Astrocyte (in vitro differentiated cells and primary cell): Measurements from ENCODE around the gene SESN2. TPM values are rescaled to one million over a fixed set of nuclear protein-coding genes. Genes with fewer than 3 reads are reported as not detected.
A peak's percentile ranks its signal among the peaks of the same experiment; 100 is the strongest.

ENCODE experiments used
- DNase-seq: peaks from one replicate; pipeline ENCODE4 v3.0.0-alpha.2; 2010; ENCODE audit warnings: low read depth
- FAIRE-seq: peaks from 2 replicates; lab custom pipeline; 2011; peaks lifted over from hg19 to GRCh38; lab: Jason Lieb, UNC
- H2AFZ ChIP-seq: 2 replicates; pipeline ENCODE4 v1.6.0; 2012; ENCODE audit warnings: low read depth, low read length, inconsistent platforms
- H3K27ac ChIP-seq: 2 replicates; pipeline ENCODE4 v1.5.1; 2011; ENCODE audit warnings: low read depth, low read length, inconsistent platforms
- H3K27me3 ChIP-seq: 2 replicates; pipeline ENCODE4 v1.6.0; 2011; ENCODE audit warnings: low read length, inconsistent platforms; ENCODE audit not compliant: insufficient read depth
- H3K36me3 ChIP-seq: 2 replicates; pipeline ENCODE4 v1.5.1; 2011; ENCODE audit warnings: low read length, inconsistent platforms; ENCODE audit not compliant: insufficient read depth
- H3K4me1 ChIP-seq: 2 replicates; pipeline ENCODE4 v1.5.1; 2011; ENCODE audit warnings: low read length, inconsistent platforms; ENCODE audit not compliant: insufficient read depth
- H3K4me2 ChIP-seq: 2 replicates; pipeline ENCODE4 v1.6.0; 2012; ENCODE audit warnings: low read length, inconsistent platforms
- H3K4me3 ChIP-seq: 2 replicates; pipeline ENCODE4 v1.5.1; 2011; ENCODE audit warnings: low read depth, mild to moderate bottlenecking, low read length, inconsistent platforms; ENCODE audit not compliant: insufficient read depth
- H3K79me2 ChIP-seq: 2 replicates; pipeline ENCODE4 v1.6.0; 2012; ENCODE audit warnings: mild to moderate bottlenecking, low read length, inconsistent platforms; ENCODE audit not compliant: insufficient read depth
- H3K9ac ChIP-seq: 2 replicates; pipeline ENCODE4 v1.6.0; 2012; ENCODE audit warnings: mild to moderate bottlenecking, low read length, inconsistent platforms
- H3K9me3 ChIP-seq: 2 replicates; pipeline ENCODE4 v1.5.1; 2012; ENCODE audit warnings: low read depth, mild to moderate bottlenecking, low read length, inconsistent platforms; ENCODE audit not compliant: insufficient read depth
- H4K20me1 ChIP-seq: 2 replicates; pipeline ENCODE4 v1.6.0; 2012; ENCODE audit warnings: low read length, inconsistent platforms; ENCODE audit not compliant: insufficient read depth
- H3K27ac Mint-ChIP-seq: one replicate; pipeline ENCODE4 v1.8.0; 2021; ENCODE audit warnings: mild to moderate bottlenecking, mixed read lengths; ENCODE audit not compliant: unreplicated experiment
- H3K27me3 Mint-ChIP-seq: one replicate; pipeline ENCODE4 v1.8.0; 2021; ENCODE audit warnings: low read depth, mixed read lengths; ENCODE audit not compliant: unreplicated experiment
- H3K36me3 Mint-ChIP-seq: one replicate; pipeline ENCODE4 v1.8.0; 2021; ENCODE audit warnings: low read depth, mixed read lengths; ENCODE audit not compliant: unreplicated experiment
- H3K4me1 Mint-ChIP-seq: one replicate; pipeline ENCODE4 v1.8.0; 2021; ENCODE audit warnings: low read depth, mixed read lengths; ENCODE audit not compliant: unreplicated experiment
- H3K4me3 Mint-ChIP-seq: one replicate; pipeline ENCODE4 v1.8.0; 2021; ENCODE audit warnings: mild to moderate bottlenecking, moderate library complexity, mixed read lengths; ENCODE audit not compliant: unreplicated experiment
- H3K9me3 Mint-ChIP-seq: one replicate; pipeline ENCODE4 v1.8.0; 2021; ENCODE audit warnings: mild to moderate bottlenecking, mixed read lengths; ENCODE audit not compliant: unreplicated experiment
- CTCF ChIP-seq: IDR thresholded peaks from 2 replicates; pipeline ENCODE4 v1.5.1; 2011; ENCODE audit warnings: low read depth, mild to moderate bottlenecking, inconsistent platforms, low read length, moderate library complexity; ENCODE audit not compliant: insufficient read depth
- EZH2 ChIP-seq: IDR thresholded peaks from 2 replicates; pipeline ENCODE4 v1.6.1; 2012; ENCODE audit warnings: mild to moderate bottlenecking, low read length, inconsistent platforms; ENCODE audit not compliant: insufficient read depth
- total RNA-seq: library from RNA; stranded (reverse); gene quantifications from 2 replicates; pipeline ENCODE4 v1.2.1, GENCODE V29; 2021

SESN2 gene
- total RNA-seq, 1 donor from 2014 or later = 78.3 TPM

- Mint-ChIP-seq H3K4me3 (peak overlapping the region; percentile 93), H3K27ac (peak overlapping the region; percentile 98), H3K27me3 (no peaks in the 10 kb centered on the region), H3K36me3 (no peaks in the 10 kb centered on the region), H3K4me1 (peaks cover 30% of the 10 kb centered on the region), H3K9me3 (no peaks in the 10 kb centered on the region)
- Histone ChIP-seq H3K79me2 (peaks cover 6% of the 10 kb centered on the region), H3K27ac (peak overlapping the region; percentile 44), H3K4me3 (peak overlapping the region; percentile 59), H3K4me2 (peak overlapping the region; percentile 87), H3K9ac (peak overlapping the region; percentile 25), H3K4me1 (peaks cover 33% of the 10 kb centered on the region), H2AFZ (peak overlapping the region; percentile 78), H3K36me3 (no peaks in the 10 kb centered on the region), H4K20me1 (no peaks in the 10 kb centered on the region), H3K27me3 (no peaks in the 10 kb centered on the region), H3K9me3 (no peaks in the 10 kb centered on the region)
- FAIRE-seq = no peak
- TF ChIP-seq CTCF (no peak), EZH2 (no peak)
- no peak for DNase-seq
Observed at GRCh38 chr1:28247612-28248272, 11.6 kb upstream of the SESN2 start.

- FAIRE-seq = no peak
- Mint-ChIP-seq H3K4me1 (peaks cover 30% of the 10 kb centered on the region), H3K27ac (peak overlapping the region; percentile 98), H3K36me3 (no peaks in the 10 kb centered on the region), H3K27me3 (no peaks in the 10 kb centered on the region), H3K9me3 (no peaks in the 10 kb centered on the region), H3K4me3 (no peak overlapping the region)
- Histone ChIP-seq H3K27me3 (no peaks in the 10 kb centered on the region), H3K4me3 (no peak overlapping the region), H4K20me1 (no peaks in the 10 kb centered on the region), H3K27ac (peak overlapping the region; percentile 14), H3K9ac (peak overlapping the region; percentile 40), H2AFZ (peak overlapping the region; percentile 78), H3K36me3 (no peaks in the 10 kb centered on the region), H3K79me2 (peaks cover 6% of the 10 kb centered on the region), H3K4me1 (peaks cover 33% of the 10 kb centered on the region), H3K4me2 (peak overlapping the region; percentile 87), H3K9me3 (no peaks in the 10 kb centered on the region)
- DNase-seq = peak; percentile 54
- TF ChIP-seq CTCF (peak; percentile 95), EZH2 (no peak)
Observed at GRCh38 chr1:28248273-28249012, 10.9 kb upstream of the SESN2 start.
